ENCODE measurements around the gene KCNIP3.
"Not testable (repeated sequence)": the region's sequence is repeated elsewhere in the genome, so short reads cannot be mapped to it uniquely, and the experiment has no call there.

The KCNIP3 gene

GRCh38 chr2:95372216-95372829, 75.2 kb downstream of the KCNIP3 start:
- DNase-seq (ENCODE audit: low spot score): no peak

DNA sequence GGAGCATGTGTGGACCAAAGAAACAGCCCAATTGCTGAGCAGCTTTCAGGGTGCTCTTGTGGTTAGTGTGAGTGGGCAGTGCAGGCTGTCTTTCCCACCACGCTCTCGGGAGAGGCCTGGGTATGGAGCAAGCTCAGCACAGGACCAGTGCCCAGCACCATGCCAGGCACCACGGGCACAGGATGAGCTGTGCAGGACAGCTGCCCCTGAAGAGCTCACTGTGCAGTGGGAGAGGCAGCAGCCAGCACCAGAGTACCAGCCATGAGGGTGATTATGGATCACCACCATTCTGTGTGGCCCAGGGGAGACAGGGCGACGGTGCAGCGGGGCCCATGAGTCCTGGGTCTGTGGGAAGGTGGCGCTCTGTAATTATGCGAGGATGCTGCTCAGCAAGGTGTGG, 75.7 kb downstream of the KCNIP3 start:
- DNase-seq (ENCODE audit: low spot score): no peak

GRCh38 chr2:95374029-95374428, 76.9 kb downstream of the KCNIP3 start:
- no peak for DNase-seq (ENCODE audit: low spot score)

- DNase-seq (ENCODE audit: low spot score): no peak
These were observed 77.3 kb downstream of the KCNIP3 start for GRCh38 chr2:95374451-95374920.

- DNase-seq (ENCODE audit: low spot score): no peak
These were observed 77.8 kb downstream of the KCNIP3 start for GRCh38 chr2:95374921-95375471.

DNA sequence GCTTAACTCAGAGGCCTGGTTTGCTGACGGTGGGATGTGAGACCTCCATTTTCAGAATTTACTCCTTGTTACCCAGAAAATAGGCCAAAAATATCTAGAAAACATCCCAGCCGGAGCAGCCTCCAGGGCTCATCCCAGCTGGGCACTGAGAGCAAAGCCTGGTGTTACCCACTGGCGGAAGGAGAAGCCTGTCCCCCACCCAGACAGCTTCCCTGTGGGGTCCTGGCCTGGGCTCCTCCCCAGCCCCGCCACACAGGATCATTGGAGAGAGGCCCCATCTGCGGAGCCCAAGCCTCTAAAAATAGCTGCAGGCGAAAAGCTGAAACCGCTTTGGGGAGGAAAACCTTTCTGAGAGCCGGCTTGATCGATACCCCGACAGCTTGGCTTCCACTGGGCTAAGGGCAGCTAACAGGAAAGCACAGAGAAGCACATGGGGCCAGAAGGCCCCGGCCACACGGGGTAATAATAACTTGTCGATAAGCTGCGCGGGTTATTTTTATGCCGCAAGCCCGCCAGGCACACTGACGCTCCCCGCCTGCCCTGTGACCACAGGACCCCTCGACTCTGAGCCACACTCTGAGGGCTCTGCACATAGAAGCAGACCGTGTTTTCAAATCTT, 78.5 kb downstream of the KCNIP3 start:
- no peak for DNase-seq (ENCODE audit: low spot score)

DNA sequence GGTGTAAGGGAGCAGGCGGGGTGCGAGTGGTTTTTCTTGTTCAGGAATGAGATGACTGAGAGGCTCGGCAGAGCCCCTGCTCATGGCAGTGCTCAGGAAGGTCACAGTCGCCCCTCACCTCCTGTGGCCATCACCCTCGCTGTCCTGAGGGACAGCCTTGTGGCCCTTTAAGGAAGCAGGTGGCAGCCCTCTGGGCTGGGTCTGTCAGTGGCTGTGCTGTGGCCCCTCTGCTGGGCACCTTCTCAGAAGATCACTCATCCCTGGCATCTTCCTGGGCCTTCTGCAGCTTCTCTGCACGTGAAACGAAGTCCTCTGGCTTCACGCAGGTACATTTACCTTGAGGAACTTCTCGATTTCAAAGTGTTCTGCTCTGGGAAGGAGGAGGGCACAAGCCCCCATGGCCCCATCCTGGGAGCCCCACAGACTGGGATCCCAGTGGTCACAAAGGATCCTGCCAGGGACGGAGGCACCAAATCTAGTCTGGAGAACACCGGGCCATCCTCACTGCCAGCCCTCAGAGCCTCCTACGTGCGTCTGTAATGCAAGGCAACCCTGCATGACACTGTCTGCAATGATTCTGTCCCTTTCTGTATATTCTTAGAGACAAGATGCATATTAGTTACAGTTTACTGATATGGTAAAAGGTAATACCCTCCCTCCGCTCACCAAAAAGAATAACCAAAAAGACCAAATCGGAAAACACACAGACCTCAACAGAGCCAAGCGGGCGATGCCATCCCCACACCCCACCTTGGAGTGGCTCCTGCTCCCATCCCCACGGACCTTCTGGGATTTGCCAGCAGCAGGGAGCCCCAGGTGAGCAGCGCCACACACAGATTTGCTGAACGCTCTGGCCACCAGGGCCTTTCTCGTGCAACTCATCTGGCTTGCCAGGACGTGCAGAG, 79.4 kb downstream of the KCNIP3 start:
- no peak for DNase-seq (ENCODE audit: low spot score)

- DNase-seq (ENCODE audit: low spot score): no peak
These were observed 80.3 kb downstream of the KCNIP3 start for GRCh38 chr2:95377216-95378123.

DNA sequence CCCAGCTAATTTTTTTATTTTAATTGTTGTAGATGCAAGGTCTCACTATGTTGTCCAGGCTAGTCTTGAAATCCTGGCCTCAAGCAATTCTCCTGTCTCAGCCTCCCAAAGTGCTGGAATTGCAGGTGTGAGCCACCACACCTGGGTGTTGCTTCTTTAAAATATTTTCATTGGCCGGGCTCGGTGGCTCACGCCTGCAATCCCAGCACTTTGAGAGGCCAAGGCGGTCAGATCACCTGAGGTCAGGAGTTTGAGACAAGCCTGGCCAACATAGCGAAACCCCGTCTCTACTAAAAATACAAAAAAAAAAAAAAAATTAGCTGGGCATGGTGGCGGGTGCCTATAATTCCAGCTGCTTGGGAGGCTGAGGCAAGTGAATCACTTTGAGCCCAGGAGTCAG, 81.1 kb downstream of the KCNIP3 start:
- not testable (repeated sequence) for DNase-seq (ENCODE audit: low spot score)

DNA sequence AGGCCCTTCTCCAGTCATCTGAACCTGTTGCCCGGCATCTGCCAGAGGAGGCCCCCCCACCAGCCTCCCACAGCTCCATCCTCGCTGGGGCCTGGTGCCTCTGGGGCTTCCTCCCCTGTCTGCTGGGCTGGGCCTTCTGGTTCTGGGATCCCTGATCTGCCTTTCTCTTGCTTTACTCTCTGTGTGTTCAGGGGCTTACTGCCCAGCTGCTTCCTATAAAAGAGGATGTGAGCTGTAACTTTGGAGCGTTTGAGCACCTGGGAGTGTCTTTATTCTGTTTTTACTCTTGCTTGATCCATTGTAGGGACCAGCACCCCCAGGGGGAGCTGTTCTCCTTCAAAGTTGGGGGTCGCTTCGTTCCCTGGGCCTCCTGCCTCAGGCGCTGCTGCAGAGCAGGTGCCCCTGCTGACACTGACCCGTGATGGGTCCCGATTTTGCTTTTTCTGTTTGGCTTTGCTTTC, 82.3 kb downstream of the KCNIP3 start:
- no peak for DNase-seq (ENCODE audit: low spot score)

GRCh38 chr2:95380280-95380679, 83.1 kb downstream of the KCNIP3 start:
- DNase-seq (ENCODE audit: low spot score): no peak

GRCh38 chr2:95380731-95381130, 83.6 kb downstream of the KCNIP3 start:
- DNase-seq (ENCODE audit: low spot score): no peak

- DNase-seq (ENCODE audit: low spot score): no peak
These were observed 84.4 kb downstream of the KCNIP3 start for GRCh38 chr2:95381212-95382191.

- DNase-seq (ENCODE audit: low spot score): no peak
These were observed 85.0 kb downstream of the KCNIP3 start for GRCh38 chr2:95382192-95382591.

DNA sequence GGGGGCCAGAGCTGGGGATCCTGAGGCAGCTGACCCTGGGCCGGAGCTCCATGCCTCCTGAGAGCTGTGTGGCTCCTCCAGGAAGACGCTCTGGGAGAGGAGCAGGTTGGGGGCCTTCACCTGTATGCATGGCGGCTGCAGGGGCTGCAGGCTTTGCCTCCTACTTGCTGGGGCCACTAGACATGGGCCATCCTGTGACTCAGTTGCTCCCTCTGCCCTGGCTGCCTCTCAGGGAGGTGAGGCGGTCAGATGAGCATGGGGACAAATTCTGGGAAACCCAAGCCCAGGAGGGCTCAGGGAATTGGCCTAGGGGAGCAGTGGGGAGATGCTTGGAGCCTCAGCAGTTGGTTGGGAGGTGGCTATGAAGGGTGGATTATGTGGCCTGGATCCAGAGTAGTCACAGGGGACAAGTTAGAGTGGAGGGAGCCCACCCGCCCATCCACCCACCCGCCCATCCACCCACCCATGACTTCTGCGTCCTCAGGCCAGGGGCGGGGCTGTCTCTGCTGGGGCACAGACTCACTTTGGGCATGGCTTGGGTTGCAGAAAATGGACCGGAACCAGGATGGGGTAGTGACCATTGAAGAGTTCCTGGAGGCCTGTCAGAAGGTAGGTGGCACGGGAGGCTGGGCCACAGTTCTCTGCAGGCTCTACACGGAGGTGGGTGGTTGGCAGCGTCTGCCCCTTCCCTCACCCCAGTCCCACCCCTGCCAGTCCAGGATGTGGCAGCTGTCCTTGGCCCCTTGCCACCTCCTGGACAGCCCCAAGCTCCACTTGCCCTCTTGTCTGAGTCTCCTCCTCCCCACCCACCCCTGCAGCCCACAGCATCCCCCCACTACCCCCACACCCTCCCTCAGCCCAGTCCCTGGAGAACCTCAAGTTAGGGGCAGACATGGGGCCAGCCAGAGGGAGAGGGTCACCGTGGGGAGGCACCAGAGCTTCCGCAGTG, 85.8 kb downstream of the KCNIP3 start:
- DNase-seq (ENCODE audit: low spot score): no peak

- no peak for DNase-seq (ENCODE audit: low spot score)
These were observed 86.5 kb downstream of the KCNIP3 start for GRCh38 chr2:95383635-95384027.

DNA sequence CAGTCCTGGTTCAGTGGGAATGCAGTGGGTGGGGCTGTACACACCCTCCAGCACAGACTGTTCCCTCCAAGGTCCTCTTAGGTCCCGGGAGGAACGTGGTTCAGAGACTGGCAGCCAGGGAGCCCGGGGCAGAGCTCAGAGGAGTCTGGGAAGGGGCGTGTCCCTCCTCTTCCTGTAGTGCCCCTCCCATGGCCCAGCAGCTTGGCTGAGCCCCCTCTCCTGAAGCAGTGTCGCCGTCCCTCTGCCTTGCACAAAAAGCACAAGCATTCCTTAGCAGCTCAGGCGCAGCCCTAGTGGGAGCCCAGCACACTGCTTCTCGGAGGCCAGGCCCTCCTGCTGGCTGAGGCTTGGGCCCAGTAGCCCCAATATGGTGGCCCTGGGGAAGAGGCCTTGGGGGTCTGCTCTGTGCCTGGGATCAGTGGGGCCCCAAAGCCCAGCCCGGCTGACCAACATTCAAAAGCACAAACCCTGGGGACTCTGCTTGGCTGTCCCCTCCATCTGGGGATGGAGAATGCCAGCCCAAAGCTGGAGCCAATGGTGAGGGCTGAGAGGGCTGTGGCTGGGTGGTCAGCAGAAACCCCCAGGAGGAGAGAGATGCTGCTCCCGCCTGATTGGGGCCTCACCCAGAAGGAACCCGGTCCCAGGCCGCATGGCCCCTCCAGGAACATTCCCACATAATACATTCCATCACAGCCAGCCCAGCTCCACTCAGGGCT, 87.9 kb downstream of the KCNIP3 start:
- DNase-seq (ENCODE audit: low spot score): no peak

DNA sequence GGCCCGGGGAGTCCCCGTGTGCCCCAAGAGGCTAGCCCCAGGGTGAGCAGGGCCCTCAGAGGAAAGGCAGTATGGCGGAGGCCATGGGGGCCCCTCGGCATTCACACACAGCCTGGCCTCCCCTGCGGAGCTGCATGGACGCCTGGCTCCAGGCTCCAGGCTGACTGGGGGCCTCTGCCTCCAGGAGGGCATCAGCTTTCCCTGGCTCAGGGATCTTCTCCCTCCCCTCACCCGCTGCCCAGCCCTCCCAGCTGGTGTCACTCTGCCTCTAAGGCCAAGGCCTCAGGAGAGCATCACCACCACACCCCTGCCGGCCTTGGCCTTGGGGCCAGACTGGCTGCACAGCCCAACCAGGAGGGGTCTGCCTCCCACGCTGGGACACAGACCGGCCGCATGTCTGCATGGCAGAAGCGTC, 88.4 kb downstream of the KCNIP3 start:
- no peak for DNase-seq (ENCODE audit: low spot score)
